IPS-20b (cell line): ENCODE measurements around the gene ATF6.

Experiments used
- H3K27ac ChIP-seq: one replicate; pipeline ENCODE4 v1.5.1; 2013; ENCODE audit warnings: low read length
- H3K27me3 ChIP-seq: 2 replicates; pipeline ENCODE4 v1.6.1; 2013; ENCODE audit warnings: mild to moderate bottlenecking, low read length, inconsistent platforms; ENCODE audit not compliant: insufficient read depth
- H3K36me3 ChIP-seq: 2 replicates; pipeline ENCODE4 v1.6.1; 2013; ENCODE audit warnings: low read depth, mild to moderate bottlenecking, inconsistent platforms, low read length, moderate library complexity; ENCODE audit not compliant: insufficient read depth
- H3K4me1 ChIP-seq: 2 replicates; pipeline ENCODE4 v1.6.1; 2013; ENCODE audit warnings: mild to moderate bottlenecking, control low read depth, inconsistent platforms, low read length, moderate library complexity; ENCODE audit not compliant: insufficient read depth
- H3K4me3 ChIP-seq: 2 replicates; pipeline ENCODE4 v1.5.1; 2013; ENCODE audit warnings: mild to moderate bottlenecking, low read length, inconsistent platforms
- H3K9ac ChIP-seq: 2 replicates; pipeline ENCODE4 v1.6.1; 2013; ENCODE audit warnings: low read depth, mild to moderate bottlenecking, inconsistent platforms, low read length, moderate library complexity
- H3K9me3 ChIP-seq: 2 replicates; pipeline ENCODE4 v1.6.1; 2013; ENCODE audit warnings: mild to moderate bottlenecking, low read depth, low read length, inconsistent platforms; ENCODE audit not compliant: insufficient read depth

ATF6 gene

GRCh38 chr1:161910604-161911003 is 144.5 kb downstream of the ATF6 start:
- no peak overlapping the region for H3K4me3 ChIP-seq
- H3K4me1 ChIP-seq = no peaks in the 10 kb centered on the region; the same call in 1 of the 2 replicates
- no peak overlapping the region for H3K9ac ChIP-seq
- no peak overlapping the region for H3K27ac ChIP-seq
- H3K27me3 ChIP-seq = no peaks in the 10 kb centered on the region
- no peaks in the 10 kb centered on the region for H3K9me3 ChIP-seq
- H3K36me3 ChIP-seq = no peaks in the 10 kb centered on the region

- Histone ChIP-seq H3K9ac (no peak overlapping the region), H3K4me1 (no peaks in the 10 kb centered on the region; the same call in none of the 2 replicates), H3K4me3 (no peak overlapping the region), H3K27ac (no peak overlapping the region), H3K9me3 (no peaks in the 10 kb centered on the region), H3K27me3 (no peaks in the 10 kb centered on the region), H3K36me3 (no peaks in the 10 kb centered on the region)
These were observed 147.5 kb downstream of the ATF6 start for GRCh38 chr1:161913482-161914140.

- H3K36me3 ChIP-seq = no peaks in the 10 kb centered on the region
- no peaks in the 10 kb centered on the region; the same call in none of the 2 replicates for H3K4me1 ChIP-seq
- no peaks in the 10 kb centered on the region for H3K27me3 ChIP-seq
- no peak overlapping the region for H3K27ac ChIP-seq
- H3K4me3 ChIP-seq = no peak overlapping the region
- no peaks in the 10 kb centered on the region for H3K9me3 ChIP-seq
- no peak overlapping the region for H3K9ac ChIP-seq
These were observed 148.5 kb downstream of the ATF6 start for GRCh38 chr1:161914595-161914994.

GRCh38 chr1:161915051-161915503 is 149.0 kb downstream of the ATF6 start:
- no peaks in the 10 kb centered on the region for H3K36me3 ChIP-seq

GRCh38 chr1:161915978-161916377 is 149.9 kb downstream of the ATF6 start:
- no peaks in the 10 kb centered on the region for H3K27me3 ChIP-seq
- no peak overlapping the region for H3K9ac ChIP-seq
- no peak overlapping the region for H3K27ac ChIP-seq
- no peaks in the 10 kb centered on the region for H3K36me3 ChIP-seq
- H3K4me1 ChIP-seq = no peaks in the 10 kb centered on the region; the same call in 1 of the 2 replicates
- no peak overlapping the region for H3K4me3 ChIP-seq
- no peaks in the 10 kb centered on the region for H3K9me3 ChIP-seq

More at GRCh38 chr1:161915051-161915503, 149.0 kb downstream of the ATF6 start:
- no peaks in the 10 kb centered on the region for H3K27me3 ChIP-seq
- H3K4me1 ChIP-seq = no peaks in the 10 kb centered on the region; the same call in none of the 2 replicates
- H3K4me3 ChIP-seq = no peak overlapping the region
- no peak overlapping the region for H3K27ac ChIP-seq
- H3K9ac ChIP-seq = no peak overlapping the region
- H3K9me3 ChIP-seq = no peaks in the 10 kb centered on the region

- no peaks in the 10 kb centered on the region for H3K27me3 ChIP-seq
- no peak overlapping the region for H3K9ac ChIP-seq
- H3K9me3 ChIP-seq = no peaks in the 10 kb centered on the region
- H3K27ac ChIP-seq = no peak overlapping the region
- H3K36me3 ChIP-seq = no peaks in the 10 kb centered on the region
- no peaks in the 10 kb centered on the region; the same call in 1 of the 2 replicates for H3K4me1 ChIP-seq
- no peak overlapping the region for H3K4me3 ChIP-seq
These were observed 153.1 kb downstream of the ATF6 start for GRCh38 chr1:161919229-161919628.

- Histone ChIP-seq H3K9me3 (no peaks in the 10 kb centered on the region), H3K9ac (no peak overlapping the region), H3K4me3 (no peak overlapping the region), H3K27me3 (no peaks in the 10 kb centered on the region), H3K36me3 (no peaks in the 10 kb centered on the region), H3K4me1 (no peaks in the 10 kb centered on the region; the same call in 1 of the 2 replicates), H3K27ac (no peak overlapping the region)
These were observed 155.4 kb downstream of the ATF6 start for GRCh38 chr1:161921491-161921890.

GRCh38 chr1:161921990-161922389 is 155.9 kb downstream of the ATF6 start:
- H3K9ac ChIP-seq = no peak overlapping the region
- H3K9me3 ChIP-seq = no peaks in the 10 kb centered on the region
- no peaks in the 10 kb centered on the region for H3K27me3 ChIP-seq
- H3K36me3 ChIP-seq = no peaks in the 10 kb centered on the region
- H3K4me1 ChIP-seq = no peaks in the 10 kb centered on the region; the same call in 1 of the 2 replicates
- H3K27ac ChIP-seq = no peak overlapping the region
- H3K4me3 ChIP-seq = no peak overlapping the region

GRCh38 chr1:161928056-161928455 is 161.9 kb downstream of the ATF6 start:
- no peaks in the 10 kb centered on the region for H3K36me3 ChIP-seq
- no peaks in the 10 kb centered on the region for H3K9me3 ChIP-seq
- H3K27me3 ChIP-seq = no peaks in the 10 kb centered on the region
- H3K4me3 ChIP-seq = no peak overlapping the region
- H3K4me1 ChIP-seq = no peaks in the 10 kb centered on the region
- H3K9ac ChIP-seq = no peak overlapping the region
- H3K27ac ChIP-seq = no peak overlapping the region

GRCh38 chr1:161929137-161929536 is 163.0 kb downstream of the ATF6 start:
- H3K4me3 ChIP-seq = no peak overlapping the region
- no peaks in the 10 kb centered on the region for H3K4me1 ChIP-seq
- no peaks in the 10 kb centered on the region for H3K27me3 ChIP-seq
- no peak overlapping the region for H3K9ac ChIP-seq
- H3K9me3 ChIP-seq = no peaks in the 10 kb centered on the region
- no peak overlapping the region for H3K27ac ChIP-seq
- H3K36me3 ChIP-seq = no peaks in the 10 kb centered on the region

GRCh38 chr1:161930064-161930463 is 163.9 kb downstream of the ATF6 start:
- Histone ChIP-seq H3K9ac (no peak overlapping the region), H3K27ac (no peak overlapping the region)

GRCh38 chr1:161932668-161933067 is 166.5 kb downstream of the ATF6 start:
- Histone ChIP-seq H3K27ac (no peak overlapping the region), H3K36me3 (no peaks in the 10 kb centered on the region), H3K9ac (no peak overlapping the region), H3K4me1 (no peaks in the 10 kb centered on the region), H3K27me3 (no peaks in the 10 kb centered on the region), H3K4me3 (no peak overlapping the region), H3K9me3 (no peaks in the 10 kb centered on the region)

More at GRCh38 chr1:161930064-161930463, 163.9 kb downstream of the ATF6 start:
- no peaks in the 10 kb centered on the region for H3K36me3 ChIP-seq
- no peaks in the 10 kb centered on the region for H3K27me3 ChIP-seq
- no peak overlapping the region for H3K4me3 ChIP-seq
- H3K4me1 ChIP-seq = no peaks in the 10 kb centered on the region
- no peaks in the 10 kb centered on the region for H3K9me3 ChIP-seq
